HG03108 (cell line): Measurements from ENCODE around the gene CLIP1.

Experiments used
- ATAC-seq: cut with Tn5 transposase; IDR thresholded peaks from one replicate; pipeline ENCODE4 v1.9.1; 2021; ENCODE audit warnings: moderate library complexity; ENCODE audit not compliant: unreplicated experiment

The CLIP1 gene

DNA sequence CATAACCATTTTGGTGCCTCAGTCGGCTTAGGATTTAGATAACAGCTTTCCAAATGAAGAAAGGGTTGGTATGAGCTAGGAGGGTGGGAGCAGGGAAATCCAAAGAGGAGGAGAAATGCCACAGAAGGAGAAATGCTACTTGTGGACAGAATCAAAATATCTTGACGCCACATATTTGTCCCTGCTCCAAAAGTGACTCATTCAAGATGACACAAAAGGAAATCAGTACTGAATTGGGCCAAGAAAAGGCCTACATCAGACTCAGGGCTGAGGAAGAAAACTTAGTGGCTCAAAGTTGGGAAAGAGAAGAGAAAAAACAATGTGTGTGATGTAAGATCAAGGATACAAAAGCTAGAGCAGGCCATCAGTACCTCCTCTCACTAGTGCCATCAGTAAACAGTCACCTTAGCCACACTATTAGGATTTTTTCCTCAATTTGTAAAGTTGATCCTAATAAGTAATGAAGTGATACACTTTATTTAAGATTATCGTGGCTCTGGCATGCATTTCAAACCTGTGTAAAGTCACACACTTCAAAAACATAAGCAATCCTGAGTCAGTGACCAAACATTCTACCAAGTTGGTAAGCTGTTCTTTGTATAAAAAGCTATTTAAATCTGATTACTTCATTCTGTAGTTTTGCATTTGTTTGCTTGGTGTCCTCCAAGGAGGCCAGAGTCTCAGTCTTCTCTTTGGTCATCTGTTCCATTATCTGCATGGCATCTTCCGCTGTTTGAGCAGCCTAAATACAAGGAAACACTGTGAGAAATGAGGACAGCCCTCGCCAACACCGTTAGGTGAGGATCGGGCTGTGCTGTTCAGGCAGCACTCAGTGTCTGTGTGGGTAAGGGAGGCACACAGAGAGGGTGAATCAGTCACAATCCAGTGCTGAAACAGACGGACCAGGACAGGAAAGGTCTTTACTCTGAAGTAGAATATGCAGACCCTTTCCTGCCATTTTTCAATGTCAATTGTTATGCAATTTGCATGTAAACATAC is 103.6 kb downstream of the CLIP1 start:
- no peak for ATAC-seq

DNA sequence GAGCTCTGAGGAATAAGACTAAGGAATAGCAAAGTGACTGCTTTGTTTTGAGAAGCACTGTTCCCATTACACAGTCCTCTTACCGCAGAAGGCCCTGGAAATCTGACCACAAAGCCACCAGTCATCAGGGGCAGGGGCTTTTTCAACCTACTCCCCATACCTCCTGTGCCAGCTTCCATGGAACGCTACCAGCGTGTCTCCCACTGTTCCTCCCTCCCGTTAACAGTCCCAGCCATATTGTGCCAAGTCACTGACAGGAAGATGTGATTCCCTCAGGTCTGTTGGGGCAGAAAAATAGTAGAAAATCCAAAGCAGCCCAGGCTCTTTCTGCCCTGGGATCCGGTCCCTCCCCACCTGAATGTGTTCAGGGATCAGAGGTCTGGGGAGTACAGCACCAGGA is 109.5 kb downstream of the CLIP1 start:
- ATAC-seq: no peak

DNA sequence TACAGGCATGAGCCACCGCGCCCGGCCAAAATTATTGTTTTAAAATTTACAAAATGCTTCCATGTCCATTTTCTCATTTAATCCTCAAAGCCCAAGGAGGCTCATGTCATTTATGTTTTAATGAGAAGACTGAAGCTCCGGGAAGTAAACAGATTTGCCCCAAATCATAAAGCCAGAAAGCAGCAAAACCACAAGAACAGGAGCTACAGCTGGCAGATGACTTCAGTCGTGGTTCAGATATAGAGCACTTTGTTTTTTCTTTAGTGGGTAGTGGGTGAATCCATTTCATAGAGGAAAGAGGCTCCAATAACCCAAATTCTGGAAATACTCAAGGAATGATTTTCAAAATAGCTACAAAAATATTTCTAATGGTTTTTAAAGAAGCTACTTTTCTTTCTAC is 110.8 kb downstream of the CLIP1 start:
- no peak for ATAC-seq

DNA sequence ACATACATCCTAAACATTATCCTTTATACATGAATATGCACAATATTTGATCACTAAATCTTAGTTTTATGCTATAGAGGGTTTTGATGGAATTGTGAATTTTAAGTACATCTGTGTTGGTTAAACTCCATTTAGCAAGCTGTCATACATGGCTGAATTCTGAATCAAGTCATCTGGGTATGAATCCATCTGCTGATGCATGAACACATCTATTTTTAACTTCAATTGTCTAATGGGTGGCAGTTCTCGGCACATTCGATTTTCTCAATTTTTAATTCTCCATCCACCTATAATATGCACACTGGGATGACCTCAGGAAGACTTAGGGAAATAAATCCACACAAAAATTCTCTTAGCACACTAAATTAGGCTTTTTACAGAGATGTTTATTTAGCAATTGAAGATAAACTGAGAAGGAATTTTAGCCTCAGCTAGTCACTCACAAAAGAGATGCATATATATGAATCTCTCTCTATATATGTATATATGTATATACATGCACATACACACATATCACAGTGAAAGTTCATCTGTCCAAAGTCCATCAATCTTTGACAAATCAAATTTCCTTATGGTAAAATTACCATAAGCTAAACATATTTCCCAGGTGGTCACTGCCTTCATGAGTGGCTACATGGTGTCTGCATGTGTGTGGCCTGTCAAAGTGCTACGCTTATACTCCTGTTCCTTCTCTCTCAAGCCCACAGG is 111.7 kb downstream of the CLIP1 start:
- no peak for ATAC-seq

GRCh38 chr12:122309564-122310121 is 112.8 kb downstream of the CLIP1 start:
- no peak for ATAC-seq

GRCh38 chr12:122308811-122309210 is 113.7 kb downstream of the CLIP1 start:
- ATAC-seq: no peak

GRCh38 chr12:122306407-122306806 is 116.1 kb downstream of the CLIP1 start:
- ATAC-seq: no peak

DNA sequence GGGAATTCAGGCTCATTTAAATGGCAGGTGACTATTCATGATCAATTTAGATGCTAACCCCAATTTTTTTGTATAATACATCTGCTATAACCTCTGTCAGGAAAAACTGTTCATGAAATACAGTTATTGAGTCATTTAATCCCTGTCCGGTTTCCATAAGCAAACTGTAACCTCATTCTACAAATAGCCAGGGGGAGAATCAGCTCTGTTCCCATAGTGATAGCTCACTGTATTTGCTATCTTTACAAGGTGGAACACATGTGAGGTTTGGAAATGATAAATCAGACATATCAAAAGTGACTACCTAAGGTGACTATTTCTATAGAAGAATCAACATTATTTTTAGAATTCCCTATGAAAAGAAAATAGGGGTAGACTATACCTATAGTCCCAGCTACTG is 117.5 kb downstream of the CLIP1 start:
- ATAC-seq: no peak

DNA sequence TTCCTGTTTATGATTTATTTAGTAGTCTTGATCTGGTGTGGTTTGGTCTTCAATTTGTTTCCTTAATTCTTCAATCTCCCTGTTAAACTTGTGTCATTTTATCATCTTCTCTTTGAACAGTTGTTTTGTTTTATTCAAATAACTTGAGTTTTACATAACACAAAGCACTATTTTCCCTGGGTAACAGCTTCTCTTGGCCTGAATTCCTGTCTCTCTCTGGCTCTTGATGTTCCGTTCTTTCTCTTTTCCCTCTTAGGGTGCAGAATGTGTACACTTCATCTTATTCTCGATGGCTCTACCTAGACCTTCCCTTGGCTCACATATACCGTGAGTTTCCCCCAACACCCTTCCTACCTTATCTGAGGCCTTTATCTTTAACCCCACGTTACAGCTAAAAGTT is 119.4 kb downstream of the CLIP1 start:
- no peak for ATAC-seq

GRCh38 chr12:122298071-122298748 is 124.3 kb downstream of the CLIP1 start:
- no peak for ATAC-seq

DNA sequence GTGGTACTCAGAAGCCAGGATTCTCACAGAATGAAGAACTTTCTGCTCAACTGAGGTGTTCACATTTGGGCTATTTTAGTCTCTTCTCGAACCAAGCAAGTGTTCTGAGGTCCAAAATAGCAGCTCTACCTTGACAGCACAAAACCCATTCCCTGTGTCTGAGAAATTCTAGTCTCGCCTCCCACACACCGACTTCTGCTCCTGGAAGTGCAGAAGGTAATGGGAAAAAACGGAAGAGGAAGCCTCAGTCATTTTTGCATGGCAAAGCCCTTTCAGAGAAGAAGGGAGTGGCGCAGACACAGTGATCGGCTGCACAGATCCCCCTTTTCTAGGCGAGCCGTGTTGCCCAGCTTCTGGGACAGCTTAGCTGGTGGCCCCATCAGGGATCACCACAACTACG is 125.0 kb downstream of the CLIP1 start:
- no peak for ATAC-seq

- ATAC-seq: no peak
Measured at GRCh38 chr12:122295877-122296276, 126.6 kb downstream of the CLIP1 start.

- peak; percentile 76 for ATAC-seq
Measured at GRCh38 chr12:122293081-122293480, 129.4 kb downstream of the CLIP1 start.

- no peak for ATAC-seq
Measured at GRCh38 chr12:122291431-122291830, 131.0 kb downstream of the CLIP1 start.

GRCh38 chr12:122283680-122284079 is 138.8 kb downstream of the CLIP1 start:
- ATAC-seq: no peak

GRCh38 chr12:122282061-122282460 is 140.4 kb downstream of the CLIP1 start:
- no peak for ATAC-seq

DNA sequence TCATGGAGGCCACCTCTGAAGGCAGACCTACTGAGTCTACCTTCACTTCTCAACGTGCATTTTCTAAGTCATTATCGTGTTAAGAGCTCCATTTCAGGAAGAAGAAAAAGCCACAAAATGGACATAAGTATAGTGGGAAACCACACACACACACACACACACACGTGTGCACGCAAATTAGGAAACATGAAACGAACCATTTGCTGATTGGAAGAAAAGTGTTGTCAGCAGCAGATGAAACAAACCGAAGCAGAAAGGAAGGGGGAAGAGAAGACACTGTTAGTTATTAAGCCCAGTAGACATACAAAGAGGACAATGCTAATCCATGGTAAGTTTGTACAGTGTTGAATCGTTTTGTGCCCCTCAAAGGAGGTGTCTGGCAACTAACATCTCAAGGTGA is 146.2 kb downstream of the CLIP1 start:
- no peak for ATAC-seq

GRCh38 chr12:122275459-122275858 is 147.0 kb downstream of the CLIP1 start:
- ATAC-seq: no peak

- peak; percentile 82 for ATAC-seq
Measured at GRCh38 chr12:122266230-122266901, 156.1 kb downstream of the CLIP1 start, which contains the start of gene VPS33A. Gene VPS33A (minus strand): TSS chr12:122266494. CDS start chr12:122266408, 86 bp downstream.

DNA sequence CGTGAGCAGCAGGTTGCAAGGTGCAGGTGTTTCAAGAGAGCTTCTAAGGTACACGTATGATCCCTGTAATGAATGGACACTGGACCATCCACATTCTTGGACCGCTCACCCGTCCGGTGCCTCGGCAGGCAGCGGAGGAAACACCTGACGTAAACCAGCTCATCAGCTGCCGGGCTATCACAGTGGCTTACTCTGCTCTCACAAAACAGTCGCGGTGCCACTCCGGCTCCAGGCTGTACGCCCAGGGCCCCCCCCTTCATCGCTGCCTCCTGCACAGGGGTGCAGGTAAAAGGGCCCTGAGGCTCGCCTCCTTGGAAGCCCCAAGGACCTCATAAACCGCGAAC is 156.6 kb downstream of the CLIP1 start:
- ATAC-seq: peak; percentile 23

GRCh38 chr12:122265476-122265875 is 157.0 kb downstream of the CLIP1 start:
- no peak for ATAC-seq
